ENCODE results near the gene KLHDC7B. TPM values are rescaled to one million over a fixed set of nuclear protein-coding genes. Genes with fewer than 3 reads are reported as not detected.

The KLHDC7B gene
- total and polyA plus RNA-seq, 2 of the 13 experiments (the other 11 are each of a cell fraction or from before 2014, with no cell fraction given): 0.11 TPM; not detected in 1

- TF ChIP-seq, protein P1, sequence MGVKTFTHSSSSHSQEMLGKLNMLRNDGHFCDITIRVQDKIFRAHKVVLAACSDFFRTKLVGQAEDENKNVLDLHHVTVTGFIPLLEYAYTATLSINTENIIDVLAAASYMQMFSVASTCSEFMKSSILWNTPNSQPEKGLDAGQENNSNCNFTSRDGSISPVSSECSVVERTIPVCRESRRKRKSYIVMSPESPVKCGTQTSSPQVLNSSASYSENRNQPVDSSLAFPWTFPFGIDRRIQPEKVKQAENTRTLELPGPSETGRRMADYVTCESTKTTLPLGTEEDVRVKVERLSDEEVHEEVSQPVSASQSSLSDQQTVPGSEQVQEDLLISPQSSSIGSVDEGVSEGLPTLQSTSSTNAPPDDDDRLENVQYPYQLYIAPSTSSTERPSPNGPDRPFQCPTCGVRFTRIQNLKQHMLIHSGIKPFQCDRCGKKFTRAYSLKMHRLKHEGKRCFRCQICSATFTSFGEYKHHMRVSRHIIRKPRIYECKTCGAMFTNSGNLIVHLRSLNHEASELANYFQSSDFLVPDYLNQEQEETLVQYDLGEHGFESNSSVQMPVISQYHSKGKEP (CRISPR knock-in tag; IDR thresholded peaks at IDR 0.05): no peak
- TF ChIP-seq DNMT3B (CRISPR knock-in tag; conservative IDR thresholded peaks at IDR 0.05) (no peak), ETV5 (CRISPR knock-in tag; IDR thresholded peaks at IDR 0.05; ENCODE audit: borderline replicate concordance) (no peak), ZNF331 (CRISPR knock-in tag; IDR thresholded peaks at IDR 0.05) (peak; percentile 26; the same call in 1 of the 2 replicates), ZNF276 (CRISPR knock-in tag; IDR thresholded peaks at IDR 0.05; ENCODE audit: low read depth) (no peak), TEAD3 (CRISPR knock-in tag; optimal IDR thresholded peaks at IDR 0.05; ENCODE audit: borderline replicate concordance) (peak; percentile 87), ZNF749 (CRISPR knock-in tag; IDR thresholded peaks at IDR 0.05; ENCODE audit: borderline replicate concordance) (no peak), JDP2 (CRISPR knock-in tag; IDR thresholded peaks at IDR 0.05; ENCODE audit: borderline replicate concordance) (no peak), DR1 (CRISPR knock-in tag; IDR thresholded peaks at IDR 0.05) (peak; percentile 43; the same call in 1 of the 2 replicates), SOX6 (IDR thresholded peaks at IDR 0.05) (no peak), SOX6 (CRISPR knock-in tag; IDR thresholded peaks at IDR 0.05) (peak; percentile 23; the same call in 1 of the 2 replicates), RXRB (CRISPR knock-in tag; IDR thresholded peaks at IDR 0.05; ENCODE audit: borderline replicate concordance) (peak; percentile 30; the same call in 1 of the 2 replicates), HHEX (CRISPR knock-in tag; IDR thresholded peaks at IDR 0.05) (no peak), HNRNPLL (IDR thresholded peaks at IDR 0.05; ENCODE audit: low read depth, low read length, poor library complexity, severe bottlenecking) (no peak), STAG1 (CRISPR knock-in tag; IDR thresholded peaks at IDR 0.05) (peak; percentile 94), ZNF17 (CRISPR knock-in tag; IDR thresholded peaks at IDR 0.05) (no peak), HMG20B (CRISPR knock-in tag; conservative IDR thresholded peaks at IDR 0.05) (no peak), MAZ (IDR thresholded peaks at IDR 0.05; ENCODE audit: borderline replicate concordance, low read depth, low read length) (no peak), MAZ (CRISPR knock-in tag; IDR thresholded peaks at IDR 0.05; ENCODE audit: low read depth) (0 out of 2 replicates have a peak, but pooled peaks have one; percentile 14), ZNF317 (CRISPR knock-in tag; IDR thresholded peaks at IDR 0.05) (no peak), SMARCC2 (IDR thresholded peaks at IDR 0.05) (no peak)
- TF ChIP-seq, protein P2, sequence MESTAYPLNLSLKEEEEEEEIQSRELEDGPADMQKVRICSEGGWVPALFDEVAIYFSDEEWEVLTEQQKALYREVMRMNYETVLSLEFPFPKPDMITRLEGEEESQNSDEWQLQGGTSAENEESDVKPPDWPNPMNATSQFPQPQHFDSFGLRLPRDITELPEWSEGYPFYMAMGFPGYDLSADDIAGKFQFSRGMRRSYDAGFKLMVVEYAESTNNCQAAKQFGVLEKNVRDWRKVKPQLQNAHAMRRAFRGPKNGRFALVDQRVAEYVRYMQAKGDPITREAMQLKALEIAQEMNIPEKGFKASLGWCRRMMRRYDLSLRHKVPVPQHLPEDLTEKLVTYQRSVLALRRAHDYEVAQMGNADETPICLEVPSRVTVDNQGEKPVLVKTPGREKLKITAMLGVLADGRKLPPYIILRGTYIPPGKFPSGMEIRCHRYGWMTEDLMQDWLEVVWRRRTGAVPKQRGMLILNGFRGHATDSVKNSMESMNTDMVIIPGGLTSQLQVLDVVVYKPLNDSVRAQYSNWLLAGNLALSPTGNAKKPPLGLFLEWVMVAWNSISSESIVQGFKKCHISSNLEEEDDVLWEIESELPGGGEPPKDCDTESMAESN (CRISPR knock-in tag; conservative IDR thresholded peaks at IDR 0.05): no peak
- TF ChIP-seq, protein P3, sequence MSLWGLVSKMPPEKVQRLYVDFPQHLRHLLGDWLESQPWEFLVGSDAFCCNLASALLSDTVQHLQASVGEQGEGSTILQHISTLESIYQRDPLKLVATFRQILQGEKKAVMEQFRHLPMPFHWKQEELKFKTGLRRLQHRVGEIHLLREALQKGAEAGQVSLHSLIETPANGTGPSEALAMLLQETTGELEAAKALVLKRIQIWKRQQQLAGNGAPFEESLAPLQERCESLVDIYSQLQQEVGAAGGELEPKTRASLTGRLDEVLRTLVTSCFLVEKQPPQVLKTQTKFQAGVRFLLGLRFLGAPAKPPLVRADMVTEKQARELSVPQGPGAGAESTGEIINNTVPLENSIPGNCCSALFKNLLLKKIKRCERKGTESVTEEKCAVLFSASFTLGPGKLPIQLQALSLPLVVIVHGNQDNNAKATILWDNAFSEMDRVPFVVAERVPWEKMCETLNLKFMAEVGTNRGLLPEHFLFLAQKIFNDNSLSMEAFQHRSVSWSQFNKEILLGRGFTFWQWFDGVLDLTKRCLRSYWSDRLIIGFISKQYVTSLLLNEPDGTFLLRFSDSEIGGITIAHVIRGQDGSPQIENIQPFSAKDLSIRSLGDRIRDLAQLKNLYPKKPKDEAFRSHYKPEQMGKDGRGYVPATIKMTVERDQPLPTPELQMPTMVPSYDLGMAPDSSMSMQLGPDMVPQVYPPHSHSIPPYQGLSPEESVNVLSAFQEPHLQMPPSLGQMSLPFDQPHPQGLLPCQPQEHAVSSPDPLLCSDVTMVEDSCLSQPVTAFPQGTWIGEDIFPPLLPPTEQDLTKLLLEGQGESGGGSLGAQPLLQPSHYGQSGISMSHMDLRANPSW (CRISPR knock-in tag; IDR thresholded peaks at IDR 0.05; ENCODE audit: borderline replicate concordance): no peak
Observed at GRCh38 chr22:50576070-50576469, 30.4 kb downstream of the KLHDC7B start (continued).
